Spleen (tissue), 7 donors: ENCODE data around the gene CCDC88B.
"Not testable (repeated sequence)": the region's sequence is repeated elsewhere in the genome, so short reads cannot be mapped to it uniquely, and the experiment has no call there.

ENCODE experiments used
- CTCF ChIP-seq, 11 experiments: fragments of 200-600 bp in 7 of 11; fragments of 450-650 bp in 4 of 11; sonication (generic) in 4 of 11; IDR thresholded peaks in 8 of 11; conservative IDR thresholded peaks in 3 of 11; 1 replicate in 7 of 11; 2 replicates in 4 of 11; pipeline versions ENCODE4 v1.4.0 to v1.8.0; 2016 to 2021; ENCODE audit warnings: antibody characterized with exemption in 11 of 11, inconsistent platforms in 4 of 11, mild to moderate bottlenecking in 1 of 11
- POLR2A ChIP-seq, 3 donors: fragments of 450-650 bp; IDR thresholded peaks; one replicate each; pipeline ENCODE4 v1.5.1; 2017; ENCODE audit warnings: antibody characterized with exemption in 3 of 3, mild to moderate bottlenecking in 1 of 3
- donor health status: DM: no; HTN: no; CAD: no; lungs with moderate emphysema.
- donor health status: DM: no; HTN: no; CAD: no.
- donor health status: DM: no; HTN: no; CAD: no.

- TF ChIP-seq CTCF (IDR thresholded peaks at IDR 0.05 in 8 of 11, conservative IDR thresholded peaks at IDR 0.05 in 3 of 11); POLR2A (IDR thresholded peaks at IDR 0.05): not testable (repeated sequence)
Measured at GRCh38 chr11:64323984-64324383, 16.0 kb upstream of the CCDC88B start.
